Measurements from ENCODE around the gene NME2.

NME2 gene

DNA sequence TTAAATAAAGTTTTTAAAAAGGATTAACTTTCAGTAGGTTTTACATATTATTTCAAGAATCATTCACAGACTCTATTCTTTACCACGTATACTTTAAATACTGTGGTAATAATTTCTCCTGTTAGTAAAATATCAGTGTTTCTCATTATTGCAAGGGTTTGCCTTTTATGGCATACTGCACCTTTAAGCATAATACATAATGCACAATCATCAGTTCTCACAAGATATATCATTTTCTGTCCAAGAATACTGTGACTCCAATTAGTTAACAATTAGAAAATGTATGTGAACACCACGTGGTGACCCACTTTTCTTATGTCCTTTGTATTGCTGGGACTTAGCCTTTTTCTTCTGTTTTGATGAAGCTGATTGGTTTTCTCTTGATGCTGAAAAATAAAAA lies 25.7 kb downstream of the NME2 start:
- Histone ChIP-seq H2AFZ (ENCODE audit: low read length) (no peak overlapping the region), H3F3A (ENCODE audit: low read depth) (no peaks in the 10 kb centered on the region), H3K4me1 (ENCODE audit: insufficient read depth, low read length, poor library complexity, severe bottlenecking) (no peaks in the 10 kb centered on the region), H3K9me2 (replicated peaks; ENCODE audit: low read depth, low read length) (no peaks in the 10 kb centered on the region), H3K36me3 (ENCODE audit: insufficient read depth, low read length) (peaks cover 69% of the 10 kb centered on the region; the same call in 1 of the 2 replicates), H3K9ac (ENCODE audit: low read depth, low read length, poor library complexity, severe bottlenecking) (no peak overlapping the region), H3K4me3 (ENCODE audit: low read length, poor library complexity, severe bottlenecking) (no peak overlapping the region), H4K20me1 (ENCODE audit: insufficient read depth, low read length, poor library complexity, severe bottlenecking) (no peaks in the 10 kb centered on the region), H3K9me3 (ENCODE audit: insufficient read depth, low read depth, low read length) (no peaks in the 10 kb centered on the region), H3K4me2 (ENCODE audit: low read depth, low read length, poor library complexity, severe bottlenecking) (no peak overlapping the region), H3K27me3 (ENCODE audit: insufficient read depth, low read length, poor library complexity, severe bottlenecking) (no peaks in the 10 kb centered on the region), H3K79me2 (ENCODE audit: insufficient read depth, low read length) (no peaks in the 10 kb centered on the region)
- TF ChIP-seq EZH2phosphoT487 (IDR thresholded peaks at IDR 0.05; ENCODE audit: borderline replicate concordance): no peak
- TF ChIP-seq, protein P1, sequence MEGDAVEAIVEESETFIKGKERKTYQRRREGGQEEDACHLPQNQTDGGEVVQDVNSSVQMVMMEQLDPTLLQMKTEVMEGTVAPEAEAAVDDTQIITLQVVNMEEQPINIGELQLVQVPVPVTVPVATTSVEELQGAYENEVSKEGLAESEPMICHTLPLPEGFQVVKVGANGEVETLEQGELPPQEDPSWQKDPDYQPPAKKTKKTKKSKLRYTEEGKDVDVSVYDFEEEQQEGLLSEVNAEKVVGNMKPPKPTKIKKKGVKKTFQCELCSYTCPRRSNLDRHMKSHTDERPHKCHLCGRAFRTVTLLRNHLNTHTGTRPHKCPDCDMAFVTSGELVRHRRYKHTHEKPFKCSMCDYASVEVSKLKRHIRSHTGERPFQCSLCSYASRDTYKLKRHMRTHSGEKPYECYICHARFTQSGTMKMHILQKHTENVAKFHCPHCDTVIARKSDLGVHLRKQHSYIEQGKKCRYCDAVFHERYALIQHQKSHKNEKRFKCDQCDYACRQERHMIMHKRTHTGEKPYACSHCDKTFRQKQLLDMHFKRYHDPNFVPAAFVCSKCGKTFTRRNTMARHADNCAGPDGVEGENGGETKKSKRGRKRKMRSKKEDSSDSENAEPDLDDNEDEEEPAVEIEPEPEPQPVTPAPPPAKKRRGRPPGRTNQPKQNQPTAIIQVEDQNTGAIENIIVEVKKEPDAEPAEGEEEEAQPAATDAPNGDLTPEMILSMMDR (conservative IDR thresholded peaks at IDR 0.05; ENCODE audit: low read length): no peak

DNA sequence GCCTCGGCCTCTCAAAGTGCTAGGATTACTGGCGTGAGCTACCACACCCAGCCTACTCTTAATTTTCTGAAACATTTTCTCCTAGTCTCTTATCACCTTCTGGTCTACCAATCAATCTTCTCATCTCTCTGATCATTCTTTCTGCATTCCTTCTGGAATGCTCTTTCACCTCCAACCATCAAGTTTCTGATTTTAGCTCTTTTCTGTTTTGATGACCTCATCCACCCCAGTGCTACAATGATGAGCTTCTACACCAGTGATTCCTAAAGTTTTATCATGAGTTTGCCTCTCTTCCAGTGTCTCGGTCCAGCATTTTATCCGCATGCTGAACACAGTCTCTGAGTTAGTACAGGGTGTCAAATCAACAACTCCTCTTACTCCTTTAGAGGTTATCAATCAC lies 31.5 kb downstream of the NME2 start:
- Histone ChIP-seq H4K20me1 (ENCODE audit: insufficient read depth, low read length, poor library complexity, severe bottlenecking) (no peaks in the 10 kb centered on the region), H3K4me1 (ENCODE audit: insufficient read depth, low read length, poor library complexity, severe bottlenecking) (peaks cover 8% of the 10 kb centered on the region), H3K9me3 (ENCODE audit: insufficient read depth, low read depth, low read length) (no peaks in the 10 kb centered on the region), H3K9ac (ENCODE audit: low read depth, low read length, poor library complexity, severe bottlenecking) (no peak overlapping the region), H3F3A (ENCODE audit: low read depth) (no peaks in the 10 kb centered on the region), H3K4me2 (ENCODE audit: low read depth, low read length, poor library complexity, severe bottlenecking) (no peak overlapping the region), H3K9me2 (replicated peaks; ENCODE audit: low read depth, low read length) (no peaks in the 10 kb centered on the region), H3K27me3 (ENCODE audit: insufficient read depth, low read length, poor library complexity, severe bottlenecking) (no peaks in the 10 kb centered on the region), H2AFZ (ENCODE audit: low read length) (no peak overlapping the region), H3K79me2 (ENCODE audit: insufficient read depth, low read length) (no peaks in the 10 kb centered on the region), H3K4me3 (ENCODE audit: low read length, poor library complexity, severe bottlenecking) (no peak overlapping the region), H3K36me3 (ENCODE audit: insufficient read depth, low read length) (peaks cover 81% of the 10 kb centered on the region)
- TF ChIP-seq, protein P1 (conservative IDR thresholded peaks at IDR 0.05; ENCODE audit: low read length): no peak
- no peak for TF ChIP-seq EZH2phosphoT487 (IDR thresholded peaks at IDR 0.05; ENCODE audit: borderline replicate concordance)

DNA sequence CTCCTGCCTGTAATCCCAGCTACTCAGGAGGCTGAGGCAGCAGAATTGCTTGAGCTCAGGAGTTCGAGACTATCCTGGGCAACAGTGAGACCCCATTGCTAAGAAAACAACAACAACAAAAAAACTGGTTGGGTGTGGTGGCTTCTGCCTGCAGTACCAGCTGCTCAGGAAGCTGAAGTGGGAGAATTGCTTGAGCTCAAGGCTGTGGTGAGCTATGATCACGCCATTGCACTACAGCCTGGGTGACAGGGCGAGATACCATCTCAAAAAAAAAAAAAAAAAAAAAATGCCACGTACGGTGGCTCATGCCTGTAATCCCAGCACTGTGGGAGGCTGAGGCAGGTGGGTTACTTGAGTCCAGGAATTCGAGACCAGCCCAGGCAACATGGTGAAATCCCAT lies 34.1 kb downstream of the NME2 start:
- Histone ChIP-seq H4K20me1 (ENCODE audit: insufficient read depth, low read length, poor library complexity, severe bottlenecking) (no peaks in the 10 kb centered on the region), H3K9ac (ENCODE audit: low read depth, low read length, poor library complexity, severe bottlenecking) (no peak overlapping the region), H3K4me3 (ENCODE audit: low read length, poor library complexity, severe bottlenecking) (no peak overlapping the region), H3K36me3 (ENCODE audit: insufficient read depth, low read length) (peaks cover 80% of the 10 kb centered on the region), H3K27me3 (ENCODE audit: insufficient read depth, low read length, poor library complexity, severe bottlenecking) (no peaks in the 10 kb centered on the region), H3K9me2 (replicated peaks; ENCODE audit: low read depth, low read length) (no peaks in the 10 kb centered on the region), H3K9me3 (ENCODE audit: insufficient read depth, low read depth, low read length) (no peaks in the 10 kb centered on the region), H3K4me2 (ENCODE audit: low read depth, low read length, poor library complexity, severe bottlenecking) (no peak overlapping the region), H3K79me2 (ENCODE audit: insufficient read depth, low read length) (no peaks in the 10 kb centered on the region), H3F3A (ENCODE audit: low read depth) (no peaks in the 10 kb centered on the region), H3K4me1 (ENCODE audit: insufficient read depth, low read length, poor library complexity, severe bottlenecking) (peaks cover 8% of the 10 kb centered on the region), H2AFZ (ENCODE audit: low read length) (no peak overlapping the region)
- TF ChIP-seq EZH2phosphoT487 (IDR thresholded peaks at IDR 0.05; ENCODE audit: borderline replicate concordance): no peak
- TF ChIP-seq, protein P1 (conservative IDR thresholded peaks at IDR 0.05; ENCODE audit: low read length): no peak

All from Loucy (cell line).